ENCODE results near the gene SDK1. TPM values are rescaled to one million over a fixed set of nuclear protein-coding genes. Genes with fewer than 3 reads are reported as not detected.

Gene SDK1
- total and polyA plus RNA-seq, 4 donors, result 0.12 to 0.47 (median 0.36) TPM

- no peaks in the 10 kb centered on the region for H3K4me1 ChIP-seq (ENCODE audit: control insufficient read depth in 4 of 4, insufficient read depth in 4 of 4, low read length in 3 of 4)
- H3K36me3 ChIP-seq (ENCODE audit: control insufficient read depth in 4 of 4, insufficient read depth in 3 of 4, low read depth in 1 of 4, low read length in 3 of 4), result no peaks in the 10 kb centered on the region
- H3K27me3 ChIP-seq (ENCODE audit: control insufficient read depth in 4 of 4, insufficient read depth in 4 of 4, low read length in 3 of 4), result no peaks in the 10 kb centered on the region
- TF ChIP-seq, protein P1, sequence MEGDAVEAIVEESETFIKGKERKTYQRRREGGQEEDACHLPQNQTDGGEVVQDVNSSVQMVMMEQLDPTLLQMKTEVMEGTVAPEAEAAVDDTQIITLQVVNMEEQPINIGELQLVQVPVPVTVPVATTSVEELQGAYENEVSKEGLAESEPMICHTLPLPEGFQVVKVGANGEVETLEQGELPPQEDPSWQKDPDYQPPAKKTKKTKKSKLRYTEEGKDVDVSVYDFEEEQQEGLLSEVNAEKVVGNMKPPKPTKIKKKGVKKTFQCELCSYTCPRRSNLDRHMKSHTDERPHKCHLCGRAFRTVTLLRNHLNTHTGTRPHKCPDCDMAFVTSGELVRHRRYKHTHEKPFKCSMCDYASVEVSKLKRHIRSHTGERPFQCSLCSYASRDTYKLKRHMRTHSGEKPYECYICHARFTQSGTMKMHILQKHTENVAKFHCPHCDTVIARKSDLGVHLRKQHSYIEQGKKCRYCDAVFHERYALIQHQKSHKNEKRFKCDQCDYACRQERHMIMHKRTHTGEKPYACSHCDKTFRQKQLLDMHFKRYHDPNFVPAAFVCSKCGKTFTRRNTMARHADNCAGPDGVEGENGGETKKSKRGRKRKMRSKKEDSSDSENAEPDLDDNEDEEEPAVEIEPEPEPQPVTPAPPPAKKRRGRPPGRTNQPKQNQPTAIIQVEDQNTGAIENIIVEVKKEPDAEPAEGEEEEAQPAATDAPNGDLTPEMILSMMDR (IDR thresholded peaks at IDR 0.05; ENCODE audit: low read depth, low read length, missing input control), result no peak
- TF ChIP-seq JUND (IDR thresholded peaks at IDR 0.05) (no peak), YY1 (IDR thresholded peaks at IDR 0.05) (no peak), GABPA (IDR thresholded peaks at IDR 0.05 in 1 of 2, conservative IDR thresholded peaks at IDR 0.05 in 1 of 2) (no peak), NR2F2 (IDR thresholded peaks at IDR 0.05) (no peak), HNF4G (IDR thresholded peaks at IDR 0.05) (no peak), FOXA2 (IDR thresholded peaks at IDR 0.05) (no peak), FOXA1 (IDR thresholded peaks at IDR 0.05) (no peak), TAF1 (conservative IDR thresholded peaks at IDR 0.05) (no peak), REST (IDR thresholded peaks at IDR 0.05) (no peak), RAD21 (IDR thresholded peaks at IDR 0.05) (no peak), EGR1 (IDR thresholded peaks at IDR 0.05; ENCODE audit: low read depth in 2 of 2) (no peak), SP1 (IDR thresholded peaks at IDR 0.05) (no peak), ZBTB33 (IDR thresholded peaks at IDR 0.05) (no peak)
- TF ChIP-seq, protein P2, sequence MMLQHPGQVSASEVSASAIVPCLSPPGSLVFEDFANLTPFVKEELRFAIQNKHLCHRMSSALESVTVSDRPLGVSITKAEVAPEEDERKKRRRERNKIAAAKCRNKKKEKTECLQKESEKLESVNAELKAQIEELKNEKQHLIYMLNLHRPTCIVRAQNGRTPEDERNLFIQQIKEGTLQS (IDR thresholded peaks at IDR 0.05), result no peak
- TF ChIP-seq, protein P3, sequence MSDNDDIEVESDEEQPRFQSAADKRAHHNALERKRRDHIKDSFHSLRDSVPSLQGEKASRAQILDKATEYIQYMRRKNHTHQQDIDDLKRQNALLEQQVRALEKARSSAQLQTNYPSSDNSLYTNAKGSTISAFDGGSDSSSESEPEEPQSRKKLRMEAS (IDR thresholded peaks at IDR 0.05), result no peak
- H3K9ac ChIP-seq (ENCODE audit: low read depth in 1 of 2, low read length in 2 of 2), result no peak overlapping the region
- no peak for DNase-seq (ENCODE audit: low spot score)
- H3K27ac ChIP-seq (ENCODE audit: low read depth in 1 of 2, low read length in 2 of 2), result no peak overlapping the region
- WGBS, result 86% methylated on average over 10 of the region's 10 CpGs
- H3K4me3 ChIP-seq (ENCODE audit: low read depth in 1 of 3, low read length in 3 of 3), result no peak overlapping the region
- no peaks in the 10 kb centered on the region for H3K9me3 ChIP-seq (ENCODE audit: control insufficient read depth in 4 of 4, low read length in 3 of 4)
These were observed 868.4 kb downstream of the SDK1 start for GRCh38 chr7:4169455-4169854.

All from liver (tissue), 9 donors.